Panc1 (cell line): ENCODE data around the gene GNPAT. TPM values are rescaled to one million over a fixed set of nuclear protein-coding genes. Genes with fewer than 3 reads are reported as not detected.

Experiments
- ATAC-seq: fragments of 200-7000 bp; cut with Tn5 transposase; 2 replicates; pipeline ENCODE4 v1.9.1; 2020; ENCODE audit warnings: mild to moderate bottlenecking, moderate library complexity
- BruUV-seq: library from RNA; stranded (reverse); fragments of 400-500 nt; replicated peaks from 2 replicates; lab custom pipeline; 2021; lab: Mats Ljungman, UMichigan
- CTCF ChIA-PET: fragments of 300-600 bp; sonication (Branson Sonifier 250); formaldehyde crosslinking; loops from one replicate; lab custom pipeline; 2022; ENCODE audit warnings: antibody characterized with exemption; lab: Charles Lee
- POLR2A ChIA-PET: fragments of 300-600 bp; sonication (Branson Sonifier 250); formaldehyde crosslinking; loops from one replicate; lab custom pipeline; 2022; ENCODE audit warnings: antibody characterized with exemption; lab: Charles Lee
- DNase-seq: peaks from one replicate; pipeline ENCODE4 v3.0.0-alpha.2; 2010; ENCODE audit warnings: low read depth, low spot score
- H3K27ac ChIP-seq: 2 replicates; pipeline ENCODE4 v1.5.1; 2011; ENCODE audit warnings: mild to moderate bottlenecking, low read length, inconsistent platforms
- H3K27me3 ChIP-seq: fragments of 200-500 bp; sonication (Bioruptor generic); 2 replicates; pipeline ENCODE4 v1.6.0; 2014; ENCODE audit warnings: low read length, inconsistent platforms; ENCODE audit not compliant: control insufficient read depth, insufficient read depth
- H3K36me3 ChIP-seq: fragments of 200-500 bp; sonication (Bioruptor generic); 2 replicates; pipeline ENCODE4 v1.5.1; 2014; ENCODE audit warnings: inconsistent platforms, mild to moderate bottlenecking, low read length, moderate library complexity; ENCODE audit not compliant: control insufficient read depth, insufficient read depth
- H3K4me1 ChIP-seq: 2 replicates; pipeline ENCODE4 v1.5.1; 2011; ENCODE audit warnings: inconsistent platforms, mild to moderate bottlenecking, low read length, moderate library complexity; ENCODE audit not compliant: control insufficient read depth, insufficient read depth
- H3K4me3 ChIP-seq, 2 experiments: 2 replicates each; pipeline ENCODE4 v1.5.1; 2011 to 2012; ENCODE audit warnings: low read depth in 2 of 2, low read length in 2 of 2, mild to moderate bottlenecking in 2 of 2, inconsistent platforms in 1 of 2, moderate library complexity in 1 of 2
- H3K9me3 ChIP-seq: fragments of 200-500 bp; sonication (Bioruptor generic); 2 replicates; pipeline ENCODE4 v1.5.1; 2014; ENCODE audit warnings: low read depth, mild to moderate bottlenecking, inconsistent platforms, low read length, moderate library complexity; ENCODE audit not compliant: control insufficient read depth, insufficient read depth
- CTCF ChIP-seq: fragments of 450-650 bp; IDR thresholded peaks from 2 replicates; pipeline ENCODE4 v1.5.1; 2017; ENCODE audit warnings: mild to moderate bottlenecking
- POLR2AphosphoS5 ChIP-seq: IDR thresholded peaks from 2 replicates; pipeline ENCODE4 v1.6.1; 2012; ENCODE audit warnings: mild to moderate bottlenecking, low read depth, low read length, moderate library complexity
- SIN3A ChIP-seq: IDR thresholded peaks from 2 replicates; pipeline ENCODE4 v1.6.1; 2012; ENCODE audit warnings: low read depth, mild to moderate bottlenecking, low read length, moderate library complexity, borderline replicate concordance; ENCODE audit not compliant: insufficient read depth
- TCF7L2 ChIP-seq: IDR thresholded peaks from 2 replicates; pipeline ENCODE4 v1.6.1; 2011; ENCODE audit warnings: mild to moderate bottlenecking, low read depth, low read length, inconsistent platforms
- in situ Hi-C: cut with HindIII; loops from 2 replicates; pipeline ENCODE4 v1.10.0; 2016; ENCODE audit warnings: low sequenced_read_pairs, low pct_unique_long_range_greater_than_20kb
- intact Hi-C: fragments of 100-400 bp; cut with micrococcal nuclease; formaldehyde crosslinking; loops from one replicate; pipeline ENCODE4 v1.10.0; 2022; ENCODE audit not compliant: unreplicated experiment
- total RNA-seq: library from RNA; stranded (reverse); gene quantifications from one replicate; pipeline ENCODE4 v1.2.1, GENCODE V29; 2021; ENCODE audit not compliant: unreplicated experiment
- TF ChIP-seq, protein P1 (sequence below), 2 experiments: IDR thresholded peaks; 2 replicates each; pipeline ENCODE4 v1.6.1; 2011 to 2012; ENCODE audit warnings: low read depth in 2 of 2, control low read depth in 1 of 2, low read length in 1 of 2, mild to moderate bottlenecking in 1 of 2, moderate library complexity in 1 of 2; ENCODE audit not compliant: insufficient read depth in 1 of 2

GNPAT gene
- total RNA-seq, 1 experiment from 2014 or later = 42.5 TPM

DNA sequence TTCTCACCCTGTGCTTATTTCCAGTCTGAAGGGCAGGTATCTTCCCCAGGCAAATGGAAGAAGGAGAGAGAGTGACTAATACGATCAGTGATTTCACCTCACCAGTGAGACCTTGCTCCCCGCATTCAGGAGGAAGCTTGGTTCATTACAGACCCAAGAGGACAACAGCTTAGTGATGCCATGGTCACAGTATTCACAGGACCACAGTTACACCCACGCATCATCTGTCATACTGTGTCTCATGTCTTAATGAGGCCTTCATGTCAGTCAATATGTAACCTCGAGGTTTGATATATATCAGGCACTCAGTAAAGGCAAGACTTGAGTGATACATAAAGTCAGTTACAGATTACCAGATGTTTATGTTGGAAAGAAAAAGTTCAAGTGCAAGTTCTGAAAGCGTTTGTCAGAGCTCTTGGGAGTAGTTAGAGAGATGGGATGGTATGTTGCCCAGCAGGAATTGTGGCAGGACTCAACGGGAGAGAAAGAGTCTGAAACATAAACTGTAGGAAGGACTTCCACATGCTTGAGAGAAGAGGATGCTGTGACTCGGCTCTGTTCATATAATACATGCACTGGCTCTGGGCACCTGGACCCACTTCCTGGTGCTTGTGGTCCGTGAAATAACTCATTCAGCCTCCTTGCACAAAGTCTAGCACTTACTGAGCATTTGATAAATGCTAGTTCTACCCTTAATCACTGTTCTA lies 33.3 kb downstream of the GNPAT start:
- ChIA-PET CTCF (no interaction called here), POLR2A (no interaction called here)
- intact Hi-C loops = no loop called here

GRCh38 chr1:231278100-231278790 lies 37.2 kb downstream of the GNPAT start:
- Histone ChIP-seq H3K27ac (no peak overlapping the region), H3K4me3 (no peak overlapping the region), H3K36me3 (peaks cover 5% of the 10 kb centered on the region; the same call in 1 of the 2 replicates), H3K27me3 (no peaks in the 10 kb centered on the region), H3K9me3 (no peaks in the 10 kb centered on the region), H3K4me1 (no peaks in the 10 kb centered on the region)
- intact Hi-C loops = no loop called here
- BruUV-seq = no TSS peak
- DNase-seq = no peak
- in situ Hi-C loops = no loop called here
- TF ChIP-seq SIN3A = no peak
- TF ChIP-seq, protein P1, sequence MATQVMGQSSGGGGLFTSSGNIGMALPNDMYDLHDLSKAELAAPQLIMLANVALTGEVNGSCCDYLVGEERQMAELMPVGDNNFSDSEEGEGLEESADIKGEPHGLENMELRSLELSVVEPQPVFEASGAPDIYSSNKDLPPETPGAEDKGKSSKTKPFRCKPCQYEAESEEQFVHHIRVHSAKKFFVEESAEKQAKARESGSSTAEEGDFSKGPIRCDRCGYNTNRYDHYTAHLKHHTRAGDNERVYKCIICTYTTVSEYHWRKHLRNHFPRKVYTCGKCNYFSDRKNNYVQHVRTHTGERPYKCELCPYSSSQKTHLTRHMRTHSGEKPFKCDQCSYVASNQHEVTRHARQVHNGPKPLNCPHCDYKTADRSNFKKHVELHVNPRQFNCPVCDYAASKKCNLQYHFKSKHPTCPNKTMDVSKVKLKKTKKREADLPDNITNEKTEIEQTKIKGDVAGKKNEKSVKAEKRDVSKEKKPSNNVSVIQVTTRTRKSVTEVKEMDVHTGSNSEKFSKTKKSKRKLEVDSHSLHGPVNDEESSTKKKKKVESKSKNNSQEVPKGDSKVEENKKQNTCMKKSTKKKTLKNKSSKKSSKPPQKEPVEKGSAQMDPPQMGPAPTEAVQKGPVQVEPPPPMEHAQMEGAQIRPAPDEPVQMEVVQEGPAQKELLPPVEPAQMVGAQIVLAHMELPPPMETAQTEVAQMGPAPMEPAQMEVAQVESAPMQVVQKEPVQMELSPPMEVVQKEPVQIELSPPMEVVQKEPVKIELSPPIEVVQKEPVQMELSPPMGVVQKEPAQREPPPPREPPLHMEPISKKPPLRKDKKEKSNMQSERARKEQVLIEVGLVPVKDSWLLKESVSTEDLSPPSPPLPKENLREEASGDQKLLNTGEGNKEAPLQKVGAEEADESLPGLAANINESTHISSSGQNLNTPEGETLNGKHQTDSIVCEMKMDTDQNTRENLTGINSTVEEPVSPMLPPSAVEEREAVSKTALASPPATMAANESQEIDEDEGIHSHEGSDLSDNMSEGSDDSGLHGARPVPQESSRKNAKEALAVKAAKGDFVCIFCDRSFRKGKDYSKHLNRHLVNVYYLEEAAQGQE (IDR thresholded peaks at IDR 0.05; ENCODE audit: insufficient read depth in 1 of 2, low read depth in 2 of 2, low read length in 1 of 2) = no peak
- TF ChIP-seq TCF7L2 = no peak
- no peak for TF ChIP-seq CTCF
- no peak for TF ChIP-seq POLR2AphosphoS5
- POLR2A ChIA-PET = no interaction called here
- CTCF ChIA-PET = no interaction called here
- no peak for ATAC-seq

More for the DNA sequence above, 33.3 kb downstream of the GNPAT start:
- ATAC-seq = no peak
- DNase-seq = no peak
- Histone ChIP-seq H3K36me3 (peaks cover 11% of the 10 kb centered on the region; the same call in 1 of the 2 replicates), H3K27ac (no peak overlapping the region), H3K4me1 (no peaks in the 10 kb centered on the region), H3K27me3 (no peaks in the 10 kb centered on the region), H3K4me3 (no peak overlapping the region), H3K9me3 (no peaks in the 10 kb centered on the region)
- in situ Hi-C loops = no loop called here
- BruUV-seq = no TSS peak
- TF ChIP-seq TCF7L2 (no peak), CTCF (no peak)
